Nephron progenitor cell (in vitro differentiated cells): ENCODE measurements around the gene SV2C.

Experiments used
- DNase-seq: peaks from one replicate; pipeline ENCODE4 v3.0.0; 2021
- H3K27ac Mint-ChIP-seq: 2 replicates; pipeline ENCODE4 v1.8.0; 2021; ENCODE audit warnings: mild to moderate bottlenecking, moderate library complexity, mixed read lengths
- H3K27me3 Mint-ChIP-seq: 2 replicates; pipeline ENCODE4 v1.8.0; 2021; ENCODE audit warnings: mild to moderate bottlenecking, low read depth, mixed read lengths; ENCODE audit not compliant: poor library complexity
- H3K36me3 Mint-ChIP-seq: 2 replicates; pipeline ENCODE4 v1.8.0; 2021; ENCODE audit warnings: low read depth, mixed read lengths
- H3K4me1 Mint-ChIP-seq: 2 replicates; pipeline ENCODE4 v1.8.0; 2021; ENCODE audit warnings: mixed read lengths
- H3K4me3 Mint-ChIP-seq: 2 replicates; pipeline ENCODE4 v1.8.0; 2021; ENCODE audit warnings: mild to moderate bottlenecking, moderate library complexity, mixed read lengths
- H3K9me3 Mint-ChIP-seq: 2 replicates; pipeline ENCODE4 v1.8.0; 2021; ENCODE audit warnings: mild to moderate bottlenecking, moderate library complexity, mixed read lengths
- CTCF ChIP-seq: fragments of 200-600 bp; sonication (generic); IDR thresholded peaks from 2 replicates; pipeline ENCODE4 v1.5.0; 2021; ENCODE audit warnings: antibody characterized with exemption

SV2C gene

GRCh38 chr5:76376866-76377230, 293.7 kb downstream of the SV2C start:
- TF ChIP-seq CTCF, result no peak
- Mint-ChIP-seq H3K9me3 (no peaks in the 10 kb centered on the region), H3K4me1 (peaks cover 48% of the 10 kb centered on the region), H3K36me3 (no peaks in the 10 kb centered on the region), H3K27ac (no peak overlapping the region), H3K27me3 (peaks cover 5% of the 10 kb centered on the region), H3K4me3 (no peak overlapping the region)
- no peak for DNase-seq

GRCh38 chr5:76378355-76378754, 295.2 kb downstream of the SV2C start:
- H3K4me1 Mint-ChIP-seq, result peaks cover 46% of the 10 kb centered on the region
- DNase-seq, result no peak
- H3K27me3 Mint-ChIP-seq, result peaks cover 7% of the 10 kb centered on the region
- no peaks in the 10 kb centered on the region for H3K9me3 Mint-ChIP-seq
- peak overlapping the region; percentile 33 for H3K27ac Mint-ChIP-seq
- H3K4me3 Mint-ChIP-seq, result no peak overlapping the region
- TF ChIP-seq CTCF, result no peak
- H3K36me3 Mint-ChIP-seq, result no peaks in the 10 kb centered on the region

GRCh38 chr5:76379316-76379715, 296.1 kb downstream of the SV2C start:
- Mint-ChIP-seq H3K27ac (no peak overlapping the region), H3K9me3 (no peaks in the 10 kb centered on the region), H3K36me3 (no peaks in the 10 kb centered on the region), H3K4me3 (no peak overlapping the region), H3K27me3 (peaks cover 7% of the 10 kb centered on the region), H3K4me1 (peaks cover 53% of the 10 kb centered on the region)
- no peak for TF ChIP-seq CTCF
- no peak for DNase-seq

- H3K36me3 Mint-ChIP-seq, result no peaks in the 10 kb centered on the region
These were observed 296.7 kb downstream of the SV2C start for GRCh38 chr5:76379855-76380254.

GRCh38 chr5:76380346-76381066, 297.3 kb downstream of the SV2C start:
- Mint-ChIP-seq H3K4me3 (no peak overlapping the region), H3K27ac (peak overlapping the region; percentile 53), H3K36me3 (no peaks in the 10 kb centered on the region), H3K4me1 (peaks cover 65% of the 10 kb centered on the region), H3K27me3 (peaks cover 7% of the 10 kb centered on the region), H3K9me3 (no peaks in the 10 kb centered on the region)
- no peak for TF ChIP-seq CTCF
- DNase-seq, result no peak

More at GRCh38 chr5:76379855-76380254, 296.7 kb downstream of the SV2C start:
- no peak overlapping the region for H3K27ac Mint-ChIP-seq
- no peaks in the 10 kb centered on the region for H3K9me3 Mint-ChIP-seq
- peaks cover 58% of the 10 kb centered on the region for H3K4me1 Mint-ChIP-seq
- no peak for DNase-seq
- H3K4me3 Mint-ChIP-seq, result no peak overlapping the region
- TF ChIP-seq CTCF, result no peak
- peaks cover 7% of the 10 kb centered on the region for H3K27me3 Mint-ChIP-seq

- Mint-ChIP-seq H3K27ac (peak overlapping the region; percentile 60), H3K9me3 (no peaks in the 10 kb centered on the region), H3K36me3 (no peaks in the 10 kb centered on the region), H3K27me3 (peaks cover 5% of the 10 kb centered on the region), H3K4me3 (no peak overlapping the region), H3K4me1 (peaks cover 73% of the 10 kb centered on the region)
- no peak for TF ChIP-seq CTCF
- DNase-seq, result no peak
These were observed 300.1 kb downstream of the SV2C start for GRCh38 chr5:76383126-76383832.
